DMS 273 (cell line): Measurements from ENCODE around the gene ARF5.
"Not testable (repeated sequence)": the region's sequence is repeated elsewhere in the genome, so short reads cannot be mapped to it uniquely, and the experiment has no call there.

Source experiments
- DNase-seq: peaks from one replicate; lab custom pipeline; 2025; ENCODE audit not compliant: unreplicated experiment; lab: John Stamatoyannopoulos, UW

The ARF5 gene

GRCh38 chr7:127588019-127588696, at the start of gene ARF5:
TSS of gene ARF5 (plus strand) at chr7:127588411. CDS start at chr7:127588499, 88 bp downstream.
- DNase-seq = peak; percentile 96

GRCh38 chr7:127539116-127539515, 49.1 kb upstream of the ARF5 start:
- DNase-seq = no peak

- DNase-seq = not testable (repeated sequence)
Observed at GRCh38 chr7:127540461-127540860, 47.8 kb upstream of the ARF5 start.

GRCh38 chr7:127541548-127541947, 46.7 kb upstream of the ARF5 start:
- no peak for DNase-seq

GRCh38 chr7:127546313-127546712, 41.9 kb upstream of the ARF5 start:
- DNase-seq = no peak

- DNase-seq = peak; percentile 48
Observed at GRCh38 chr7:127550247-127550646, 38.0 kb upstream of the ARF5 start.

GRCh38 chr7:127551941-127552340, 36.3 kb upstream of the ARF5 start:
- DNase-seq = no peak

- DNase-seq = no peak
Observed at GRCh38 chr7:127556404-127556803, 31.8 kb upstream of the ARF5 start.

- peak; percentile 18 for DNase-seq
Observed at GRCh38 chr7:127557803-127558202, 30.4 kb upstream of the ARF5 start.

- no peak for DNase-seq
Observed at GRCh38 chr7:127566242-127566641, 22.0 kb upstream of the ARF5 start.

GRCh38 chr7:127568034-127568433, 20.2 kb upstream of the ARF5 start:
- not testable (repeated sequence) for DNase-seq

- DNase-seq = no peak
Observed at GRCh38 chr7:127571741-127572505, 16.3 kb upstream of the ARF5 start.

- DNase-seq = peak; percentile 55
Observed at GRCh38 chr7:127578036-127578684, 10.1 kb upstream of the ARF5 start.

GRCh38 chr7:127578711-127579275, 9.4 kb upstream of the ARF5 start:
- no peak for DNase-seq

- DNase-seq = no peak
Observed at GRCh38 chr7:127580612-127581011, 7.6 kb upstream of the ARF5 start.

- no peak for DNase-seq
Observed at GRCh38 chr7:127581716-127582115, 6.5 kb upstream of the ARF5 start.

- DNase-seq = peak; percentile 65
Observed at GRCh38 chr7:127582361-127582760, 5.8 kb upstream of the ARF5 start.

GRCh38 chr7:127584648-127585043, 3.6 kb upstream of the ARF5 start:
- DNase-seq = no peak

GRCh38 chr7:127585044-127585953, 2.9 kb upstream of the ARF5 start, which contains the start of gene GCC1:
TSS of gene GCC1 (minus strand) at chr7:127585596. CDS start at chr7:127585182, 414 bp downstream.
- DNase-seq = peak; percentile 97

- no peak for DNase-seq
Observed at GRCh38 chr7:127586346-127586745, 1.9 kb upstream of the ARF5 start.

- DNase-seq = peak; percentile 48
Observed at GRCh38 chr7:127587663-127588018, 570 bp upstream of the ARF5 start.
